Measurements from ENCODE around the gene TTLL7. TPM values are rescaled to one million over a fixed set of nuclear protein-coding genes. Genes with fewer than 3 reads are reported as not detected.

TTLL7 gene
- total RNA-seq, 1 donor from 2014 or later: 117 TPM

DNA sequence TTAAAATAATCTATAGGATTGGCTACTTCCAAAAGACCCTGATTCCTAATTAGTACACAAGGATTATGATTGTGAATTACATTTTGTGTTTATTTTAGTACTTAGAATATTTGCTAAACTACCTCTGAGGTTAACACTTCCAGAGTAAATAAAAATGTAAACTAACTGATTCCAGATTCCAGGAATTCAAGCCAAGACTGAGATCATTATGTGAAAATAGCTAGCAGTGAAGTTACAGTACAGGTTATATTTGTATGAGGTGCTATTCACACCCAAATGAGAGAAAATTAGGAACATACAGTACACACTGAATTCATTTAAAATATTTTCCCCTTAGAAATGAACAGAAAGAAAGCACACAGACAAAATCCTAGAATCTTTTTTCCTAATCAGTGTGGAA is 28.8 kb downstream of the TTLL7 start:
- H3K27ac Mint-ChIP-seq: no peak overlapping the region
- peaks cover 23% of the 10 kb centered on the region for H3K36me3 Mint-ChIP-seq (ENCODE audit: insufficient read depth)
- H3K4me1 Mint-ChIP-seq (ENCODE audit: low read depth): peaks cover 6% of the 10 kb centered on the region
- H3K9me3 Mint-ChIP-seq (ENCODE audit: low read depth): peaks cover 14% of the 10 kb centered on the region
- TF ChIP-seq, protein P1, sequence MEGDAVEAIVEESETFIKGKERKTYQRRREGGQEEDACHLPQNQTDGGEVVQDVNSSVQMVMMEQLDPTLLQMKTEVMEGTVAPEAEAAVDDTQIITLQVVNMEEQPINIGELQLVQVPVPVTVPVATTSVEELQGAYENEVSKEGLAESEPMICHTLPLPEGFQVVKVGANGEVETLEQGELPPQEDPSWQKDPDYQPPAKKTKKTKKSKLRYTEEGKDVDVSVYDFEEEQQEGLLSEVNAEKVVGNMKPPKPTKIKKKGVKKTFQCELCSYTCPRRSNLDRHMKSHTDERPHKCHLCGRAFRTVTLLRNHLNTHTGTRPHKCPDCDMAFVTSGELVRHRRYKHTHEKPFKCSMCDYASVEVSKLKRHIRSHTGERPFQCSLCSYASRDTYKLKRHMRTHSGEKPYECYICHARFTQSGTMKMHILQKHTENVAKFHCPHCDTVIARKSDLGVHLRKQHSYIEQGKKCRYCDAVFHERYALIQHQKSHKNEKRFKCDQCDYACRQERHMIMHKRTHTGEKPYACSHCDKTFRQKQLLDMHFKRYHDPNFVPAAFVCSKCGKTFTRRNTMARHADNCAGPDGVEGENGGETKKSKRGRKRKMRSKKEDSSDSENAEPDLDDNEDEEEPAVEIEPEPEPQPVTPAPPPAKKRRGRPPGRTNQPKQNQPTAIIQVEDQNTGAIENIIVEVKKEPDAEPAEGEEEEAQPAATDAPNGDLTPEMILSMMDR (IDR thresholded peaks at IDR 0.05; ENCODE audit: unreplicated experiment): no peak
- H3K4me3 Mint-ChIP-seq (ENCODE audit: low read depth): no peak overlapping the region
- no peak for DNase-seq (ENCODE audit: low spot score, unreplicated experiment)
- no peaks in the 10 kb centered on the region for H3K27me3 Mint-ChIP-seq

DNA sequence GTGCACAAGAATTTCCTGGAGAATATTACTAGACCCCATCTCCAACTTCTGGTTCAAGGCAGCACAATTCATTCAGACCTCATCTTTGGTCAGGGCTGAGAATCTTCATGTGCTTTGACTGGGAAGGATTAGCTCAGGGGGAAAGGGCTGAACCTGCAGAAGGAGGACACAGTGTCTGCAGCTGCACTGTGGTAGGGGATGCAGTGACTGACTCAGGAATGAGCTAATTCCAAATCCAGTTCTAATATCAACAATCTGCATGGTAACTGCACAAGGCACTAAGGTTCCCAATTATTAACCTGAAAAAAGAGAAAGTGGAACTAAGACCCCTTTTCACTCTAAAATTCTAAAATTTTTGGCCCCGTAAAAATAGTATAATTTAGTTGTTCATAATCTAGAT is 31.6 kb downstream of the TTLL7 start:
- TF ChIP-seq, protein P1 (IDR thresholded peaks at IDR 0.05; ENCODE audit: unreplicated experiment): no peak
- no peak overlapping the region for H3K27ac Mint-ChIP-seq
- H3K9me3 Mint-ChIP-seq (ENCODE audit: low read depth): no peaks in the 10 kb centered on the region
- peaks cover 15% of the 10 kb centered on the region for H3K36me3 Mint-ChIP-seq (ENCODE audit: insufficient read depth)
- H3K4me1 Mint-ChIP-seq (ENCODE audit: low read depth): peaks cover 12% of the 10 kb centered on the region
- H3K4me3 Mint-ChIP-seq (ENCODE audit: low read depth): no peak overlapping the region
- H3K27me3 Mint-ChIP-seq: no peaks in the 10 kb centered on the region
- no peak for DNase-seq (ENCODE audit: low spot score, unreplicated experiment)

- Mint-ChIP-seq H3K36me3 (ENCODE audit: insufficient read depth) (peaks cover 6% of the 10 kb centered on the region), H3K9me3 (ENCODE audit: low read depth) (no peaks in the 10 kb centered on the region), H3K4me1 (ENCODE audit: low read depth) (peaks cover 13% of the 10 kb centered on the region), H3K27ac (no peak overlapping the region), H3K27me3 (no peaks in the 10 kb centered on the region), H3K4me3 (ENCODE audit: low read depth) (no peak overlapping the region)
- no peak for DNase-seq (ENCODE audit: low spot score, unreplicated experiment)
- TF ChIP-seq, protein P1 (IDR thresholded peaks at IDR 0.05; ENCODE audit: unreplicated experiment): no peak
Observed at GRCh38 chr1:83964153-83964552, 34.8 kb downstream of the TTLL7 start.

DNA sequence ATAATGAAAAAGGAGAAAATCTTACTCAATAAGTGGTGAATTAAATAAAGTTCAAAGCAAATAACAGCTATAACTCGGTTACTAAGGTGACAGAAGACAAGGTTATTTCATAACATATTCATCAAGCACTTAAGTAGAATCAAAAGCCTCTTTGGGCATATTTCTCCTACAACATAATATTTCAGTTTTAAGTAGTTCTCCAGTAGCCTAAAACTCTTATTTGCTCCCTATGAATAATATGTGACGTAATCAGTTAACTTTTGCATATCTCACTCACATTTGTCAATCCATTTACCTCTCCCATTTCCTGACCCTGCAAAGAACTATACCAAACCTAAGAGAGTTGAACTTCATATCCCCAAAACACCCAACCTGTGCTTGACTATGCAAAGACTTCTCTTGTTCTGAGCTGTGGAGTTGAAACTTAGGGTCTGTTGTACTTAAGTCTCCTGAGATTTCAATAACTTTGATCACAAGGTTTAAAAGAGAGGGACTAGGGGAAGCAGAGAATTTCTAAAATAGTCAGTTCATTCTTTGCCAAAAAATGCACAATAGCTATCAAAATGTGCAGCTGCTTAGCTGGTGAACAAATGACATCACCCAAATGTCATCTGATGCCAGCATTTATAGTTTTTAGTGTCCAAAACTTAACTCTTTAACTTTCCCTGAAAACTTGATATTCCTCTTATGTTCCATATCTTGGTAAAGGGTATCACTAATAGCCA is 37.2 kb downstream of the TTLL7 start:
- Mint-ChIP-seq H3K36me3 (ENCODE audit: insufficient read depth) (peaks cover 4% of the 10 kb centered on the region), H3K27ac (no peak overlapping the region), H3K9me3 (ENCODE audit: low read depth) (no peaks in the 10 kb centered on the region), H3K4me1 (ENCODE audit: low read depth) (peaks cover 13% of the 10 kb centered on the region), H3K4me3 (ENCODE audit: low read depth) (no peak overlapping the region), H3K27me3 (no peaks in the 10 kb centered on the region)
- DNase-seq (ENCODE audit: low spot score, unreplicated experiment): no peak
- TF ChIP-seq, protein P1 (IDR thresholded peaks at IDR 0.05; ENCODE audit: unreplicated experiment): no peak

- no peak overlapping the region for H3K27ac Mint-ChIP-seq
- H3K4me1 Mint-ChIP-seq (ENCODE audit: low read depth): peaks cover 13% of the 10 kb centered on the region
- TF ChIP-seq, protein P1 (IDR thresholded peaks at IDR 0.05; ENCODE audit: unreplicated experiment): no peak
- H3K4me3 Mint-ChIP-seq (ENCODE audit: low read depth): no peak overlapping the region
- no peaks in the 10 kb centered on the region for H3K27me3 Mint-ChIP-seq
- no peak for DNase-seq (ENCODE audit: low spot score, unreplicated experiment)
- H3K36me3 Mint-ChIP-seq (ENCODE audit: insufficient read depth): peaks cover 4% of the 10 kb centered on the region
- no peaks in the 10 kb centered on the region for H3K9me3 Mint-ChIP-seq (ENCODE audit: low read depth)
Observed at GRCh38 chr1:83960669-83961277, 38.2 kb downstream of the TTLL7 start.
